MM.1S (cell line): Measurements from ENCODE around the gene EGFLAM.

Source experiments
- CTCF ChIP-seq: fragments of 300-600 bp; sonication (generic); IDR thresholded peaks from 2 replicates; pipeline ENCODE4 v1.5.1; 2016; ENCODE audit warnings: antibody characterized with exemption, low read length, mixed read lengths
- EZH2 ChIP-seq: fragments of 300-600 bp; sonication (generic); optimal IDR thresholded peaks from 2 replicates; pipeline ENCODE3; 2017; ENCODE audit warnings: low read depth, mild to moderate bottlenecking, antibody characterized with exemption, low read length, mixed read lengths

- TF ChIP-seq CTCF (no peak), EZH2 (no peak)
Observed at GRCh38 chr5:38339446-38339845, 81.1 kb downstream of the EGFLAM start.
